ENCODE measurements around the gene ZDHHC3.

- TF ChIP-seq, protein P1, sequence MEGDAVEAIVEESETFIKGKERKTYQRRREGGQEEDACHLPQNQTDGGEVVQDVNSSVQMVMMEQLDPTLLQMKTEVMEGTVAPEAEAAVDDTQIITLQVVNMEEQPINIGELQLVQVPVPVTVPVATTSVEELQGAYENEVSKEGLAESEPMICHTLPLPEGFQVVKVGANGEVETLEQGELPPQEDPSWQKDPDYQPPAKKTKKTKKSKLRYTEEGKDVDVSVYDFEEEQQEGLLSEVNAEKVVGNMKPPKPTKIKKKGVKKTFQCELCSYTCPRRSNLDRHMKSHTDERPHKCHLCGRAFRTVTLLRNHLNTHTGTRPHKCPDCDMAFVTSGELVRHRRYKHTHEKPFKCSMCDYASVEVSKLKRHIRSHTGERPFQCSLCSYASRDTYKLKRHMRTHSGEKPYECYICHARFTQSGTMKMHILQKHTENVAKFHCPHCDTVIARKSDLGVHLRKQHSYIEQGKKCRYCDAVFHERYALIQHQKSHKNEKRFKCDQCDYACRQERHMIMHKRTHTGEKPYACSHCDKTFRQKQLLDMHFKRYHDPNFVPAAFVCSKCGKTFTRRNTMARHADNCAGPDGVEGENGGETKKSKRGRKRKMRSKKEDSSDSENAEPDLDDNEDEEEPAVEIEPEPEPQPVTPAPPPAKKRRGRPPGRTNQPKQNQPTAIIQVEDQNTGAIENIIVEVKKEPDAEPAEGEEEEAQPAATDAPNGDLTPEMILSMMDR (conservative IDR thresholded peaks at IDR 0.05; ENCODE audit: low read depth, low read length), result 0 out of 2 replicates have a peak, but pooled peaks have one; percentile 20
- TF ChIP-seq EZH2 (IDR thresholded peaks at IDR 0.05; ENCODE audit: low read length, unreplicated experiment), result no peak
These were observed 60.1 kb downstream of the ZDHHC3 start for GRCh38 chr3:44915702-44916438.

Data from PC-3 (cell line).